Chondrocyte (in vitro differentiated cells): Measurements from ENCODE around the gene RIMBP2. TPM values are rescaled to one million over a fixed set of nuclear protein-coding genes. Genes with fewer than 3 reads are reported as not detected.

Source experiments
- DNase-seq: peaks from one replicate; pipeline ENCODE4 v3.0.0; 2021; ENCODE audit warnings: mixed read lengths, low spot score
- H3K27ac Mint-ChIP-seq: one replicate; pipeline ENCODE4 v1.8.0; 2021; ENCODE audit warnings: mild to moderate bottlenecking, moderate library complexity, mixed read lengths; ENCODE audit not compliant: unreplicated experiment
- H3K27me3 Mint-ChIP-seq: 2 replicates; pipeline ENCODE4 v1.8.0; 2021; ENCODE audit warnings: low read depth, mixed read lengths
- H3K36me3 Mint-ChIP-seq: 2 replicates; pipeline ENCODE4 v1.8.0; 2021; ENCODE audit warnings: low read depth, mixed read lengths
- H3K4me1 Mint-ChIP-seq: 2 replicates; pipeline ENCODE4 v1.8.0; 2021; ENCODE audit warnings: low read depth, mild to moderate bottlenecking, mixed read lengths
- H3K4me3 Mint-ChIP-seq: one replicate; pipeline ENCODE4 v1.8.0; 2021; ENCODE audit warnings: mild to moderate bottlenecking, moderate library complexity, mixed read lengths; ENCODE audit not compliant: unreplicated experiment
- H3K9me3 Mint-ChIP-seq: 2 replicates; pipeline ENCODE4 v1.8.0; 2021; ENCODE audit warnings: low read depth, mixed read lengths
- CTCF ChIP-seq: fragments of 200-600 bp; sonication (generic); IDR thresholded peaks from 2 replicates; pipeline ENCODE4 v1.5.0; 2021; ENCODE audit warnings: antibody characterized with exemption, mild to moderate bottlenecking, moderate library complexity
- total RNA-seq: library from RNA; stranded (reverse); gene quantifications from 3 replicates; pipeline ENCODE4 v1.2.1, GENCODE V29; 2021

RIMBP2 gene
- total RNA-seq, 1 donor from 2014 or later, result 0.30 TPM

GRCh38 chr12:130613131-130613530, 103.0 kb downstream of the RIMBP2 start:
- no peaks in the 10 kb centered on the region for H3K9me3 Mint-ChIP-seq
- no peak overlapping the region for H3K27ac Mint-ChIP-seq
- no peaks in the 10 kb centered on the region for H3K27me3 Mint-ChIP-seq
- no peak overlapping the region for H3K4me3 Mint-ChIP-seq
- DNase-seq, result no peak
- TF ChIP-seq CTCF, result no peak
- H3K4me1 Mint-ChIP-seq, result no peaks in the 10 kb centered on the region
- no peaks in the 10 kb centered on the region for H3K36me3 Mint-ChIP-seq

GRCh38 chr12:130611026-130611905, 104.8 kb downstream of the RIMBP2 start:
- H3K36me3 Mint-ChIP-seq, result no peaks in the 10 kb centered on the region
- no peaks in the 10 kb centered on the region for H3K9me3 Mint-ChIP-seq
- H3K27ac Mint-ChIP-seq, result no peak overlapping the region
- H3K4me3 Mint-ChIP-seq, result no peak overlapping the region
- H3K27me3 Mint-ChIP-seq, result no peaks in the 10 kb centered on the region
- DNase-seq, result no peak
- no peaks in the 10 kb centered on the region for H3K4me1 Mint-ChIP-seq
- no peak for TF ChIP-seq CTCF

- H3K4me3 Mint-ChIP-seq, result no peak overlapping the region
- H3K4me1 Mint-ChIP-seq, result no peaks in the 10 kb centered on the region
- H3K36me3 Mint-ChIP-seq, result no peaks in the 10 kb centered on the region
- TF ChIP-seq CTCF, result no peak
- H3K27ac Mint-ChIP-seq, result no peak overlapping the region
- no peak for DNase-seq
- no peaks in the 10 kb centered on the region for H3K27me3 Mint-ChIP-seq
- no peaks in the 10 kb centered on the region for H3K9me3 Mint-ChIP-seq
Observed at GRCh38 chr12:130609966-130610365, 106.1 kb downstream of the RIMBP2 start.

- Mint-ChIP-seq H3K27ac (no peak overlapping the region), H3K4me3 (no peak overlapping the region), H3K36me3 (no peaks in the 10 kb centered on the region), H3K27me3 (no peaks in the 10 kb centered on the region), H3K9me3 (no peaks in the 10 kb centered on the region), H3K4me1 (no peaks in the 10 kb centered on the region)
- TF ChIP-seq CTCF, result no peak
- DNase-seq, result no peak
Observed at GRCh38 chr12:130608831-130609230, 107.3 kb downstream of the RIMBP2 start.

- Mint-ChIP-seq H3K9me3 (no peaks in the 10 kb centered on the region), H3K27me3 (no peaks in the 10 kb centered on the region), H3K4me1 (no peaks in the 10 kb centered on the region), H3K4me3 (no peak overlapping the region), H3K36me3 (no peaks in the 10 kb centered on the region), H3K27ac (no peak overlapping the region)
- no peak for DNase-seq
- TF ChIP-seq CTCF, result no peak
Observed at GRCh38 chr12:130608132-130608531, 108.0 kb downstream of the RIMBP2 start.
